ENCODE measurements around the gene C3orf70.
"Not testable (repeated sequence)": the region's sequence is repeated elsewhere in the genome, so short reads cannot be mapped to it uniquely, and the experiment has no call there.

C3orf70 gene

GRCh38 chr3:185151101-185151963 is 1.5 kb downstream of the C3orf70 start:
- no peak for DNase-seq (ENCODE audit: low read depth in 2 of 2)

DNA sequence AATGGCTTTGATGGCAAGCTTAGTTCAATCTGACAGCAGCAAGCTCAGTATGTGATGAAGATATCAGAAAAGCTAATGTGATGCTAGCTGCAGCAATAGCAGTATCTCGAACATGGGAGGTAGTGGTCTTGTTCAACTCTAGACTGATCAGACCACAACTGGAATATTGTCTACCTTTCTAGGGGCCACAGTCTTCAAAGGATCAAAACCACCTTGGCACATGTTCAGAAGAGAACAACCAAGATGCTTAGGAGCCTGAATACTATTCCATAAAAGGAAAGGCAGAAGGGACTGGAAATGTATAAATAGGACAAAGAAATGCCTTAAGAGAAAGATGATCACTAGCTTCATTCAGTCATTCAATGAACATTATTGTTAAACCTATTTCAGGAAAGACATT is 2.3 kb downstream of the C3orf70 start:
- no peak for DNase-seq (ENCODE audit: low read depth in 2 of 2)

GRCh38 chr3:185149591-185149990 is 3.3 kb downstream of the C3orf70 start:
- no peak for DNase-seq (ENCODE audit: low read depth in 2 of 2)

DNA sequence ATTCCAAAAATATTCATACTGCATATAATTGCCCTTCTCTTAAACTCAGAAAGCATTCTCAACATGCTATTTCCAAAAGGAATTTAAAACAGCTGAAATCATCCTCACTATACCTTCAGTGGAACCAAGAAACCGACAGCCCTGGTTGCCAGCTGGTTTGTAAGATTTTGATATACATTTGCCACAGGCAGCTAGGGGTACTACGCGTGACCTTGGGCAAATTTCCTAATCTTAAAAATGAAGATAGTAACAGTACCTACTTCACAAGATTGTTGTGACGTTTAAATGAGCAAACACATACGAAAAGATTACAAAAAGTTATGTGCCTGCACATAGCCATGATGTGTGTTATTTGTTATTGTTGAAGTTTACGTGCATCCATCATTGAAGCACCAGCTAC is 7.3 kb downstream of the C3orf70 start:
- no peak for DNase-seq (ENCODE audit: low read depth in 2 of 2)

- no peak for DNase-seq (ENCODE audit: low read depth in 2 of 2)
Measured at GRCh38 chr3:185144784-185145183, 8.1 kb downstream of the C3orf70 start.

- no peak for DNase-seq (ENCODE audit: low read depth in 2 of 2)
Measured at GRCh38 chr3:185137821-185138220, 15.0 kb downstream of the C3orf70 start.

DNA sequence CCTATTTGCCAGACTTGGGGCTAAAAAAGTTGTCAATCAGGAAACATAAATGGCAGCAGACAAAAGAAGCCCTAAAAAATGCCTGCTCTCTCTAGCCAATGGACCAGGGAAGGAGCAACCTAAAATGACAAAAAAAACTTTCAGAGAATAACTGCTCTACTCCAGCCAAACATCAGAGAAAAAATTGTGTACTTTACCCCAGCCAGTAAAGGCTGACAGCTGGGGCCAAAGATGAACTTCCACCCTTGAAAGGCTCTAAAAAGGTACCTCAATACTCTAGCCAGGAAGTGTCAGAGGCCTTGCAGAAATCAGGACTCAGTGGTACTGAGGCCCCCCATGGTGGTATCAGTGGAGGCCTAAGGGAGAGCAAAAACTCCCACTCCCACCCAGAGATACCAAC is 18.4 kb downstream of the C3orf70 start:
- DNase-seq (ENCODE audit: low read depth in 2 of 2): no peak

DNA sequence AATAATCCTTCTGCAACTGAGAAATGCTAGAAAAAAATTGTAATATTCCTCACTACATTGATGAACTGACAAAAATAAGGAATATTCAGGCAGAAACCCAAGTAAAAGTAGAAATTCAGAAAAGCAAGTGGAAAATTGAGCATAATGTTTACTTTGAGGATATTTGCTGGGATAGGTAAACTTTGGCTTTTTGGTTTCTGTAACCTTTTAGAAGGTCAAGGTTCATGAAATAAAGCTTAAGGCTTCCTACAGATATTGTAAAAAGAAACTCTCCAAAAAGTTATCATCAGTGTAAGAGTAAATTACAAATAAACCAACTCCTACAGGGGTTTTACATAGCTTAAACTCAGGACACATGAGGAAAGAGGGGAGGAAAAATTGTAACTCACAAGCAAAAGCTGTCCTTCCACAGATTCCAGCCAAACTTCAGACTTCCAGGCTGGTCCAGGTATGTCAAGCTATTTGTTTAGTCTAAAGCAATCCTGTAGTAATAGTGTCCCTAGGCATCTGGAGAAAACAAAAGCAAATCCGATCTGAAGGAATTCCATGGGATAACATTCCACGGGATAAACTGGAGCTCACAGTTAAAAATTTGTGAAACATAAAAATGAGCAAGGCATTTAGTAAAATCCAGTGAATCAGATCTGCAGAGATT is 21.1 kb downstream of the C3orf70 start:
- DNase-seq (ENCODE audit: low read depth in 2 of 2): no peak

DNA sequence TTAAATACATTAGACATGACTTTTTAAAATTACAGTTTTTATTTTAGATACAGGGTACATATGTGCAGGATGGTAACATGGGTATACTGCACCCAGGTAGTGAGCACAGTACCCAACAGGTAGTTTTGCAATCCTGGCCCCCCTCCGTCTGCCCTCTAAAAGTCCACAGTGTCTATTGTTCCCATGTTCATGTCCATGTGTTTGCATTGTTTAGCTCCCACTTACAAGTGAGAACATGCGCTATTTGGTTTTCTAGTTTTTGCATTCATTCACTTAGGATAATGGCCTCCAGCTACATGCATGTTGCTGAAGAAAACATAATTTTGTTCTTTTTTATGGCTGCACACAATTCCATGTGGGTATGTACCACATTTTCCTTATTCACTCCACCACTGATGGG is 23.8 kb downstream of the C3orf70 start:
- DNase-seq (ENCODE audit: low read depth in 2 of 2): no peak

- DNase-seq (ENCODE audit: low read depth in 2 of 2): no peak
Measured at GRCh38 chr3:185126201-185126600, 26.7 kb downstream of the C3orf70 start.

- DNase-seq (ENCODE audit: low read depth in 2 of 2): no peak
Measured at GRCh38 chr3:185120126-185120525, 32.7 kb downstream of the C3orf70 start.

DNA sequence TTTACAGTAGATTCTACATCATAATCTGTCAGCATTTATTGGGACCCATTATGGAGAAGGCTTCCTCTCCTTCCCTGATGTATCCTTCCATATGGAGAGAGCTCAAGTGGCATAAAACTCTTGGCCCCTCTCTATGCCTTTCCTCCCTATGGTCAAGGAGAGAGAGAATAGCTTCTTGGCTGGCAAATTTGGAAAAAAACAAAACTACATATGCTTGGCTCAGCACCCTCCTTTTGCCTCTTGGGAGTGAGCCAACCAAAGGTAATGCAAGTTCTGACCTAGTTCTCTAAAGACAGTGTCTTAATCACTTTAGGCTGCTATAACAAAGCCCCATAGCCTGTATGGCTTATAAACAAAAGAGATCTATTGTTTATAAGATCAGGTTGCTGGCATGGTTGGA is 37.5 kb downstream of the C3orf70 start:
- no peak for DNase-seq (ENCODE audit: low read depth in 2 of 2)

DNA sequence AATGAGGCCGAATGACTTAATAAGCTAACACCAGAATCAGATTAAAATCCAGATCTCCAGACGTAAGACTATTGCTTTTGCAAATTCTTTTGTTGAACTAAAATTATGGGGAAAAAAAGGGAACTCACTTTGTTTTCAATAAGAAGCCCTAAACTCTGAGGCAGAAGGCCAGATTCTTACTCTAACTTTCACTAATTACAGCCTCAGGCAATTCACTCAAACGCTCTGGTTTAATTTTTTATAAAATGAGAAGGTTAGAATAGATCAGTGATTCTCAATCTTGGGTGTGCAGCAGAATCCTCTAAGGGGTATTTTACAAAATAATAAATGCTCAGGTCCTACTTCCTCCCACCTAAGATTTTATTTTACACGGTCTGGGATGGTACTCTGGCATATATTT is 38.1 kb downstream of the C3orf70 start:
- no peak for DNase-seq (ENCODE audit: low read depth in 2 of 2)

GRCh38 chr3:185112186-185112585 is 40.7 kb downstream of the C3orf70 start:
- DNase-seq (ENCODE audit: low read depth in 2 of 2): no peak

DNA sequence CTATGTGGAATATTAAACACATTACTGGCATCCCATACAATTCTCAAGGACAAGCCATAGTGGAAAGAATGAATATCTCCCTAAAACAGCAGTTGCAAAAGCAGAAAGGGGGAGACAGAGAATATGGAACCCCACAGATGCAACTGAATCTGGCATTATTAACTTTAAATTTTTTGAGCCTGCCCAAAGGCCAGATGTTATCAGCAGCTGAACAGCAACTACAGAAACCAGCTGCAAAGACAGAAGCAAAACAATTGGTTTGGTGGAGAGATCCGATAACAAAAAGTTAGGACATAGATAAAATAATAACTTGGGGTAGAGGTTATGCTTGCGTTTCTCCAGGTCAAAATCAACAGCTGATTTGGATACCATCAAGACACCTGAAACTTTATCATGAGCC is 43.8 kb downstream of the C3orf70 start:
- not testable (repeated sequence) for DNase-seq (ENCODE audit: low read depth in 2 of 2)

GRCh38 chr3:185106256-185106890 is 46.5 kb downstream of the C3orf70 start:
- not testable (repeated sequence) for DNase-seq (ENCODE audit: low read depth in 2 of 2)

GRCh38 chr3:185103359-185104127 is 49.3 kb downstream of the C3orf70 start:
- no peak for DNase-seq (ENCODE audit: low read depth in 2 of 2)

DNA sequence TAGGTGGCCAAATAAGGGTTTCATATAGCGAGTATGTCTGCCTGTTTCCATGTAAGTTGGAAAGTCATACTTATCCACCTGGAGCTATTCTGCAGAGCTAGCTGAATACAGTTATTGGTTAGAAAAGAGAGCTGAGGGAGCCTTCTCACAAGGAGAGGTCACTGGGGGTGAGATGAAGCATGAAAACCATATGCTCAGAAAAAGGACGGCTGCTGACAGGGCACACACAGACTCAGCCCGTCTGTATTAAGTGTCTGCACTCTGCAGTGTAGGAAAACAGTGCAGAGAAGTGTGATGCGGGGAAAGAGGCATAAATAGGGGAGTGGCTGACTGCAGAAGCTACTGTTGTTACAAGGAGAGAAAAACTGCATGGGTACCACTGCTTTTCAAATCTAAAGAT is 58.2 kb downstream of the C3orf70 start:
- DNase-seq (ENCODE audit: low read depth in 2 of 2): no peak

GRCh38 chr3:185093116-185093515 is 59.7 kb downstream of the C3orf70 start:
- DNase-seq (ENCODE audit: low read depth in 2 of 2): no peak

DNA sequence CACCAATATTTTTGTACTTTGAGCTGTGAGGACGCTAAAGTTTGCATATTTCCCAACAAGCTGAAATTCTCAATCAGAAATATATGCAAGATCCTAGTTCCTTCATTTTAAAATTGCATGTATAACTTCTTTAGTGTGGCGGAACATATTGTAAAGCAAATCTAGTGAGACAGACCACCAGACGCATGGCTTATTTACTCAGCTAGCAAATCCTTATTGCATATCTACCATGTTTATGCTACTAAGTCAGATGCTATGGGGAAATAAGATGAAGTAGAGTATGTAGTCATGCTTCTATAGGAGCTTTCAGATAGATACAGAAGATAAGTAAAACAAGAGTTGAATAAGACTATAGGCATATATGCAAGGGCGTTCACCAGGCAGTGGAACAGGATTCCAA is 62.0 kb downstream of the C3orf70 start:
- no peak for DNase-seq (ENCODE audit: low read depth in 2 of 2)

DNA sequence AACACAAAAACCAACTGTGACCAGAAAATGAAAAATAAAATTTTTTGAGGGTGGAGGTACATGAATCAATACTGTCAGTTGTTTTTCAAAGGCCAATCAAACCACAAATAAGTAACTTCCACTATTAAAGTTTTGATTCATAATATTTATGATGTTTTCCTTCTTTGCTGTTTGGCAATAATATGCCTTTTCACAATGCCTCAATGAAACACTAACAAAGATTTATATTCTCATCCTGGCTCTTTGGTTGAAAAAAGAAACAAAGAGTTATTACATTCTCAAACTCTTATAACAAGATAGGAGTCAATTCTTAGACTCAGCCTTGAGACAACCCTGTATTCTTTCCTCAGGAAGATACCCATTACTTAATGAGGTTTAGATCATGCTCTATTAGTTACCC is 63.1 kb downstream of the C3orf70 start:
- no peak for DNase-seq (ENCODE audit: low read depth in 2 of 2)

DNA sequence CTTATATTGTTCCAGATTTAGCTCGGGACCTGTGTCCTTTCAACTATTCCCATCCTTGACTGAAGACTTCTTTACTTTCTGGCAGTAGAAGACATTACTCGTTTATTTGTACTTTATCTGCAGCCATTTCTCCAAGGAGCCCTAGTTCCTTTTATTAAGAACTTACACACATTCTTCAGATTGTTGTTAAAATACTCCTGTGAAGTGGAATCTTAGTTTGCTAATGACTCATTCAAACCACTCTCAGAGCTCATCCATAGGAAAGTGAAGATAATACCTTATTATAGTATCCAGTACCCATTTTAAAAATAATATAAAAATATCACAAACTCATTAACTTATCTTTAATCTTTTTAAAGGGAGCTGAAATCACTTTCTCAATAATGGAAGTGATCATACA is 63.5 kb downstream of the C3orf70 start:
- DNase-seq (ENCODE audit: low read depth in 2 of 2): no peak
